IMR-90 (cell line): ENCODE measurements around the gene FOXP1. TPM values are rescaled to one million over a fixed set of nuclear protein-coding genes. Genes with fewer than 3 reads are reported as not detected.

Source experiments
- ATAC-seq: fragments of 200-7000 bp; cut with Tn5 transposase; 2 replicates; pipeline ENCODE4 v1.9.1; 2020; ENCODE audit warnings: low read depth, mild to moderate bottlenecking, moderate library complexity
- BruUV-seq: library from RNA; stranded (reverse); fragments of 400-500 nt; replicated peaks from 2 replicates; lab custom pipeline; 2021; lab: Mats Ljungman, UMichigan
- CTCF ChIA-PET: fragments of 300-600 bp; formaldehyde crosslinking; extraction: SDS; loops from one replicate; lab custom pipeline; 2021; ENCODE audit warnings: antibody characterized with exemption; lab: Yijun Ruan, JAX
- POLR2A ChIA-PET: fragments of 300-600 bp; sonication (Branson Sonifier 250); formaldehyde crosslinking; loops from one replicate; lab custom pipeline; 2022; ENCODE audit warnings: antibody characterized with exemption; ENCODE audit not compliant: unreplicated experiment; lab: Charles Lee
- DNase-seq: peaks from one replicate; pipeline ENCODE4 v3.0.0; 2013
- H2AFZ ChIP-seq: replicated peaks from 2 replicates; pipeline ENCODE3; 2013; ENCODE audit warnings: low read length, mild to moderate bottlenecking; ENCODE audit not compliant: poor library complexity
- H2AK5ac ChIP-seq: 2 replicates; pipeline ENCODE4 v1.6.1; 2013; ENCODE audit warnings: low read depth, low read length, inconsistent platforms
- H2AK9ac ChIP-seq: replicated peaks from 2 replicates; pipeline ENCODE3; 2013; ENCODE audit warnings: mild to moderate bottlenecking, low read depth, low read length, moderate library complexity; ENCODE audit not compliant: poor library complexity
- H2BK120ac ChIP-seq: 2 replicates; pipeline ENCODE4 v1.6.1; 2013; ENCODE audit warnings: low read depth, low read length, inconsistent platforms
- H2BK15ac ChIP-seq: 3 replicates; pipeline ENCODE4 v1.6.1; 2013; ENCODE audit warnings: low read depth, low read length, inconsistent platforms
- H2BK20ac ChIP-seq: 2 replicates; pipeline ENCODE4 v1.6.1; 2013; ENCODE audit warnings: low read depth, mild to moderate bottlenecking, inconsistent platforms, low read length, moderate library complexity
- H2BK5ac ChIP-seq: 2 replicates; pipeline ENCODE4 v1.6.1; 2013; ENCODE audit warnings: mild to moderate bottlenecking, low read depth, low read length, inconsistent platforms; ENCODE audit not compliant: poor library complexity, severe bottlenecking
- H3K14ac ChIP-seq: replicated peaks from 2 replicates; pipeline ENCODE4 v1.6.1; 2013; ENCODE audit warnings: low read depth, low read length, inconsistent platforms
- H3K18ac ChIP-seq: 2 replicates; pipeline ENCODE4 v1.6.1; 2013; ENCODE audit warnings: low read depth, low read length, control low read depth
- H3K23ac ChIP-seq: 2 replicates; pipeline ENCODE4 v1.6.1; 2013; ENCODE audit warnings: low read depth, low read length, inconsistent platforms
- H3K27ac ChIP-seq: 2 replicates; pipeline ENCODE4 v1.5.1; 2013; ENCODE audit warnings: mild to moderate bottlenecking, control low read depth, low read length; ENCODE audit not compliant: insufficient read depth
- H3K27me3 ChIP-seq: 2 replicates; pipeline ENCODE4 v1.6.1; 2013; ENCODE audit warnings: low read length; ENCODE audit not compliant: control insufficient read depth, insufficient read depth
- H3K36me3 ChIP-seq: 2 replicates; pipeline ENCODE4 v1.6.1; 2013; ENCODE audit warnings: low read length, mixed read lengths; ENCODE audit not compliant: control insufficient read depth, insufficient read depth
- H3K4ac ChIP-seq: 2 replicates; pipeline ENCODE4 v1.6.1; 2013; ENCODE audit warnings: low read depth, low read length, inconsistent platforms
- H3K4me1 ChIP-seq: 2 replicates; pipeline ENCODE4 v1.6.1; 2013; ENCODE audit warnings: low read length, mixed read lengths; ENCODE audit not compliant: control insufficient read depth, insufficient read depth
- H3K4me2 ChIP-seq: 2 replicates; pipeline ENCODE4 v1.6.1; 2013; ENCODE audit warnings: low read depth, mild to moderate bottlenecking, control low read depth, low read length, moderate library complexity
- H3K4me3 ChIP-seq: 2 replicates; pipeline ENCODE4 v1.5.1; 2013; ENCODE audit warnings: low read depth, mild to moderate bottlenecking, control low read depth, low read length, moderate library complexity; ENCODE audit not compliant: insufficient read depth
- H3K56ac ChIP-seq: 2 replicates; pipeline ENCODE4 v1.6.1; 2013; ENCODE audit warnings: low read length, inconsistent platforms; ENCODE audit not compliant: insufficient read depth; ENCODE audit errors: extremely low read depth
- H3K79me1 ChIP-seq, 2 experiments: 2 replicates each; pipeline ENCODE4 v1.6.1; 2013; ENCODE audit warnings: low read length in 2 of 2, inconsistent platforms in 1 of 2, low read depth in 1 of 2
- H3K9ac ChIP-seq: 2 replicates; pipeline ENCODE4 v1.6.1; 2013; ENCODE audit warnings: low read depth, low read length, control low read depth
- H3K9me1 ChIP-seq: 2 replicates; pipeline ENCODE4 v1.6.1; 2013; ENCODE audit warnings: low read length, inconsistent platforms; ENCODE audit not compliant: insufficient read depth
- H3K9me3 ChIP-seq: 2 replicates; pipeline ENCODE4 v1.6.1; 2013; ENCODE audit warnings: low read length; ENCODE audit not compliant: control insufficient read depth, insufficient read depth
- H4K20me1 ChIP-seq: 2 replicates; pipeline ENCODE4 v1.6.1; 2013; ENCODE audit warnings: low read length, inconsistent platforms; ENCODE audit not compliant: insufficient read depth
- H4K5ac ChIP-seq: 2 replicates; pipeline ENCODE4 v1.6.1; 2013; ENCODE audit warnings: mild to moderate bottlenecking, low read depth, low read length, control low read depth
- H4K8ac ChIP-seq, 2 experiments: 2 replicates each; pipeline ENCODE4 v1.6.1; 2013; ENCODE audit warnings: low read depth in 2 of 2, low read length in 2 of 2, control low read depth in 1 of 2, inconsistent platforms in 1 of 2
- H4K91ac ChIP-seq: 2 replicates; pipeline ENCODE4 v1.6.1; 2013; ENCODE audit warnings: low read depth, low read length, inconsistent platforms; ENCODE audit not compliant: insufficient read depth
- MAFK ChIP-seq: IDR thresholded peaks from 2 replicates; pipeline ENCODE4 v1.6.1; 2012; ENCODE audit warnings: low read depth, low read length, improper control_type of control experiment
- RAD21 ChIP-seq: IDR thresholded peaks from 2 replicates; pipeline ENCODE4 v1.6.1; 2012; ENCODE audit warnings: low read length, improper control_type of control experiment
- WGBS, 2 experiments: methylation state at CpG; one replicate each; pipeline versions ENCODE4 v1.1.5 to v1.1.7; 2013; ENCODE audit warnings: missing lambda C conversion rate in 2 of 2; ENCODE audit not compliant: insufficient read length in 1 of 2; ENCODE audit errors: extremely low coverage in 2 of 2; 5-methylcytosine and 5-hydroxymethylcytosine counted together
- dilution Hi-C: fragments of 300-500 bp; cut with HindIII; formaldehyde crosslinking; loops from one replicate; pipeline ENCODE4 v1.14.3; 2018; ENCODE audit warnings: low sequenced_read_pairs; ENCODE audit not compliant: unreplicated experiment
- in situ Hi-C: fragments of 300-500 bp; cut with MboI; formaldehyde crosslinking; loops from 3 replicates; pipeline ENCODE4 v1.14.3; 2019; ENCODE audit warnings: low sequenced_read_pairs, inconsistent platforms, mixed read lengths
- intact Hi-C: fragments of 100-400 bp; cut with micrococcal nuclease; formaldehyde crosslinking; loops from 2 replicates; pipeline ENCODE4 v1.10.0; 2022
- polyA plus RNA-seq, 3 experiments: library from polyadenylated mRNA; depleted of rRNA; stranded (reverse); fragments of >200 nt; gene quantifications; 2 replicates each; pipeline ENCODE4 v1.2.3, GENCODE V29; 2012; ENCODE audit warnings: low replicate concordance in 1 of 3
- total RNA-seq: library from RNA; depleted of rRNA; stranded (reverse); fragments of >200 nt; gene quantifications from 2 replicates; pipeline ENCODE4 v1.2.3, GENCODE V29; 2012

Gene FOXP1
- total and polyA plus RNA-seq, 2 of the 4 experiments (the other 2 are of a cell fraction): 37.0 to 132 TPM

GRCh38 chr3:71103430-71103921 is 480.1 kb downstream of the FOXP1 start:
- peaks cover 10% of the 10 kb centered on the region for H3K9me1 ChIP-seq
- no peak overlapping the region for H2AFZ ChIP-seq
- peak overlapping the region; percentile 93 for H2BK20ac ChIP-seq
- peak overlapping the region; percentile 92 for H2BK5ac ChIP-seq
- H4K8ac ChIP-seq: peak overlapping the region; percentile 33 to 43; a peak in 3 of 4 replicates
- peak overlapping the region; percentile 83 for H4K91ac ChIP-seq
- H2AK5ac ChIP-seq: peak overlapping the region; percentile 97
- peak overlapping the region; percentile 75 for H3K27ac ChIP-seq
- H3K9me3 ChIP-seq: no peaks in the 10 kb centered on the region
- BruUV-seq: no TSS peak
- in situ Hi-C loops (no loop called here), intact Hi-C loops (loop anchor here (1.0 to 10.0 kb wide), 3 partner anchors 119 to 581 kb away; no protein-coding TSS in a partner anchor), dilution Hi-C loops (no loop called here)
- peak overlapping the region; percentile 55; the same call in 1 of the 2 replicates for H3K56ac ChIP-seq
- DNase-seq (peak; percentile 62), ATAC-seq (no peak)
- H3K27me3 ChIP-seq: no peaks in the 10 kb centered on the region
- peak overlapping the region; percentile 94 for H3K4ac ChIP-seq
- ChIA-PET CTCF (no interaction called here), POLR2A (interaction anchor here (0.6 kb wide), 1 partner anchor 25 kb away, joined by 3 read pairs; no protein-coding TSS in a partner anchor)
- peak overlapping the region; percentile 88 for H2BK15ac ChIP-seq
- H4K20me1 ChIP-seq: no peaks in the 10 kb centered on the region
- peak overlapping the region; percentile 39 for H2AK9ac ChIP-seq
- peak overlapping the region; percentile 88 for H3K14ac ChIP-seq
- peaks cover 33 to 74% of the 10 kb centered on the region in 2 experiments for H3K79me1 ChIP-seq
- H2BK120ac ChIP-seq: peak overlapping the region; percentile 91
- H3K36me3 ChIP-seq: no peaks in the 10 kb centered on the region; the same call in 1 of the 2 replicates
- peak overlapping the region; percentile 95 for H3K18ac ChIP-seq
- peaks cover 34% of the 10 kb centered on the region for H3K4me1 ChIP-seq
- peak overlapping the region; percentile 87 for H4K5ac ChIP-seq
- peak overlapping the region; percentile 69; the same call in 1 of the 2 replicates for H3K4me2 ChIP-seq
- 40% methylated on average over 1 of the region's 9 CpGs; no CpG with 5 or more reads in 1 of the 2 experiments for WGBS, 2 experiments
- H3K9ac ChIP-seq: peak overlapping the region; percentile 15; the same call in 1 of the 2 replicates
- no peak overlapping the region for H3K4me3 ChIP-seq
- TF ChIP-seq MAFK (0 out of 2 replicates have a peak, but pooled peaks have one; percentile 3), RAD21 (no peak)
- peak overlapping the region; percentile 68 for H3K23ac ChIP-seq
